K562 (cell line): Measurements from ENCODE around the gene TAOK2. TPM values are rescaled to one million over a fixed set of nuclear protein-coding genes. Genes with fewer than 3 reads are reported as not detected.
"Not testable (repeated sequence)": the region's sequence is repeated elsewhere in the genome, so short reads cannot be mapped to it uniquely, and the experiment has no call there.

Experiments
- ATAC-seq: fragments of 200-7000 bp; cut with Tn5 transposase; 3 replicates; pipeline ENCODE4 v1.9.1; 2020; ENCODE audit warnings: moderate library complexity
- BruUV-seq: library from RNA; stranded (reverse); fragments of 400-500 nt; replicated peaks from 2 replicates; lab custom pipeline; 2021; lab: Mats Ljungman, UMichigan
- CTCF ChIA-PET: fragments of 300-600 bp; formaldehyde crosslinking; extraction: SDS; loops from one replicate; lab custom pipeline; 2021; ENCODE audit warnings: low intra/inter-chr PET ratio; lab: Yijun Ruan, JAX
- POLR2A ChIA-PET: fragments of 300-600, 350-650 bp; sonication (Branson Sonifier 250); formaldehyde crosslinking; extraction: SDS; loops from one replicate; lab custom pipeline; 2021; ENCODE audit warnings: antibody characterized with exemption, inconsistent platforms; lab: Yijun Ruan, JAX
- DNase-seq, 4 experiments: peaks; one replicate each; pipeline versions ENCODE4 v3.0.0 to v3.0.0-alpha.2; 2011 to 2018; ENCODE audit warnings: low spot score in 3 of 4, mixed read lengths in 3 of 4; ENCODE audit errors: extremely low read depth in 1 of 4
- FAIRE-seq: peaks from 2 replicates; lab custom pipeline; 2011; peaks lifted over from hg19 to GRCh38; lab: Jason Lieb, UNC
- H2AFZ ChIP-seq: 2 replicates; pipeline ENCODE4 v1.6.0; 2011; ENCODE audit warnings: low read depth, low read length, control low read depth, inconsistent platforms
- H3K27ac ChIP-seq: fragments of 200-600 bp; 3 replicates; pipeline ENCODE4 v1.8.0; 2011; ENCODE audit warnings: low read depth, mild to moderate bottlenecking, control low read depth, inconsistent platforms, low read length, moderate library complexity, mixed read lengths; ENCODE audit errors: extremely low read depth
- H3K27me3 ChIP-seq, 2 experiments: fragments of 300-600 bp in 1 of 2; 2 replicates in 1 of 2; 3 replicates in 1 of 2; pipeline versions ENCODE4 v1.6.0 to v1.8.0; 2011; ENCODE audit warnings: inconsistent platforms in 2 of 2, low read length in 2 of 2, mild to moderate bottlenecking in 1 of 2, mixed read lengths in 1 of 2, moderate library complexity in 1 of 2; ENCODE audit not compliant: control insufficient read depth in 2 of 2, insufficient read depth in 2 of 2
- H3K36me3 ChIP-seq: fragments of 300-600 bp; 3 replicates; pipeline ENCODE4 v1.8.0; 2011; ENCODE audit warnings: mild to moderate bottlenecking, low read length, inconsistent platforms; ENCODE audit not compliant: control insufficient read depth, insufficient read depth
- H3K4me1 ChIP-seq, 2 experiments: fragments of 200-600 bp in 1 of 2; replicated peaks in 1 of 2; 2 replicates in 1 of 2; 3 replicates in 1 of 2; pipeline versions ENCODE4 v1.5.1 to v1.8.0; 2011; ENCODE audit warnings: inconsistent platforms in 2 of 2, low read length in 2 of 2, mild to moderate bottlenecking in 1 of 2, mixed read lengths in 1 of 2, moderate library complexity in 1 of 2; ENCODE audit not compliant: control insufficient read depth in 2 of 2, insufficient read depth in 2 of 2
- H3K4me2 ChIP-seq: 2 replicates; pipeline ENCODE4 v1.6.1; 2011; ENCODE audit warnings: low read length, control low read depth, inconsistent platforms, mixed read lengths; ENCODE audit not compliant: insufficient read depth
- H3K4me3 ChIP-seq: fragments of 200-600 bp; sonication (generic), shearing (Covaris generic); 2 replicates; pipeline ENCODE4 v1.5.1; 2016; ENCODE audit warnings: control low read depth, inconsistent platforms
- H3K79me2 ChIP-seq: fragments of 200-600 bp; 3 replicates; pipeline ENCODE4 v1.8.0; 2011; ENCODE audit warnings: low read length, inconsistent platforms; ENCODE audit not compliant: control insufficient read depth, insufficient read depth
- H3K9ac ChIP-seq, 2 experiments: 2 replicates each; pipeline versions ENCODE4 v1.6.0 to v1.6.1; 2011; ENCODE audit warnings: low read depth in 2 of 2, low read length in 2 of 2, control low read depth in 1 of 2, inconsistent platforms in 1 of 2, mild to moderate bottlenecking in 1 of 2, mixed read lengths in 1 of 2; ENCODE audit not compliant: insufficient read depth in 1 of 2
- H3K9me1 ChIP-seq: one replicate; pipeline ENCODE4 v1.6.0; 2011; ENCODE audit warnings: inconsistent platforms, mild to moderate bottlenecking, low read length, moderate library complexity; ENCODE audit not compliant: control insufficient read depth, insufficient read depth
- H3K9me3 ChIP-seq: replicated peaks from 2 replicates; pipeline ENCODE4 v1.5.1; 2011; ENCODE audit warnings: low read depth, low read length, inconsistent platforms; ENCODE audit not compliant: control insufficient read depth, insufficient read depth
- H4K20me1 ChIP-seq: replicated peaks from 2 replicates; pipeline ENCODE4 v1.6.1; 2011; ENCODE audit warnings: low read length, inconsistent platforms, mixed read lengths; ENCODE audit not compliant: control insufficient read depth, insufficient read depth
- CEBPG ChIP-seq, 3 experiments: fragments of 200-800 bp in 1 of 3; sonication (Bioruptor generic) in 1 of 3; sonication (generic) in 1 of 3; formaldehyde crosslinking in 1 of 3; IDR thresholded peaks in 2 of 3; conservative IDR thresholded peaks in 1 of 3; 2 replicates each; pipeline versions ENCODE4 v1.6.1 to v1.8.0; 2016 to 2022; ENCODE audit warnings: missing compliant biosample characterization in 2 of 3, missing genetic modification characterization in 2 of 3, mild to moderate bottlenecking in 1 of 3, missing genetic modification reagents in 1 of 3
- HDAC3 ChIP-seq: fragments of 450-650 bp; IDR thresholded peaks from 2 replicates; pipeline ENCODE4 v1.6.1; 2018; ENCODE audit warnings: borderline replicate concordance, mild to moderate bottlenecking, moderate library complexity; ENCODE audit not compliant: partially characterized antibody
- NFIC ChIP-seq: fragments of 450-650 bp; IDR thresholded peaks from 2 replicates; pipeline ENCODE4 v1.6.1; 2017; ENCODE audit warnings: mild to moderate bottlenecking, inconsistent platforms
- SAFB ChIP-seq: fragments of 200-400 bp; formaldehyde crosslinking; IDR thresholded peaks from 2 replicates; pipeline ENCODE4 v1.6.1; 2017; ENCODE audit warnings: low read depth, low read length, borderline replicate concordance
- SP1 ChIP-seq: sonication (generic); formaldehyde crosslinking; IDR thresholded peaks from 2 replicates; pipeline ENCODE4 v1.8.1; 2022; ENCODE audit warnings: mild to moderate bottlenecking, missing genetic modification reagents
- SRSF3 ChIP-seq: fragments of 200-400 bp; formaldehyde crosslinking; IDR thresholded peaks from 2 replicates; pipeline ENCODE4 v1.6.1; 2016; ENCODE audit warnings: mild to moderate bottlenecking, low read length, moderate library complexity; ENCODE audit not compliant: insufficient read depth
- TAF15 ChIP-seq: fragments of 200-400 bp; formaldehyde crosslinking; IDR thresholded peaks from 2 replicates; pipeline ENCODE4 v1.6.1; 2017; ENCODE audit warnings: mild to moderate bottlenecking, low read depth, low read length, moderate library complexity
- TCF15 ChIP-seq: fragments of 250-450 bp; sonication (Bioruptor Pico); IDR thresholded peaks from 2 replicates; pipeline ENCODE4 v1.8.0; 2022; ENCODE audit warnings: moderate library complexity, mild to moderate bottlenecking, inconsistent platforms
- ZNF146 ChIP-seq: IDR thresholded peaks from one replicate; pipeline ENCODE4 v1.6.1; 2018; ENCODE audit warnings: missing compliant biosample characterization; ENCODE audit not compliant: unreplicated experiment
- WGBS: fragments of 100-300 bp; shearing (Covaris generic); methylation state at CpG from one replicate; pipeline ENCODE4 v1.1.6; 2016; ENCODE audit warnings: low coverage, mixed read lengths; ENCODE audit not compliant: insufficient coverage; ENCODE audit errors: missing lambda C conversion rate; 5-methylcytosine and 5-hydroxymethylcytosine counted together
- in situ Hi-C: fragments of 300-500 bp; cut with MboI; formaldehyde crosslinking; loops from 4 replicates; pipeline ENCODE4 v1.15.0; 2018; ENCODE audit warnings: inconsistent platforms, mixed read lengths
- intact Hi-C: fragments of 100-400 bp; cut with micrococcal nuclease; formaldehyde crosslinking; loops from 2 replicates; pipeline ENCODE4 v1.14.2; 2022
- polyA plus RNA-seq, 8 experiments: library from polyadenylated mRNA; depleted of rRNA in 4 of 8; stranded (reverse) in 5 of 8; unstranded in 3 of 8; fragments of >200 nt; fragmentation: Nextera tagmentation in 2 of 8; fragmentation: Illumina TruSeq in 1 of 8; extraction: Ambion mirVana in 2 of 8; extraction: Trizol in 1 of 8; gene quantifications; 2 replicates each; pipeline versions ENCODE4 v1.2.1 to v1.2.3, GENCODE V29; 2011 to 2014; ENCODE audit warnings: inconsistent platforms in 1 of 8, missing spikeins in 1 of 8
- total RNA-seq, 7 experiments: library from RNA; depleted of rRNA in 6 of 7; stranded (reverse); fragments of >200 nt in 6 of 7; fragmentation: Illumina TruSeq in 2 of 7; extraction: Trizol in 2 of 7; gene quantifications; 2 replicates each; pipeline versions ENCODE4 v1.2.1 to v1.2.3, GENCODE V29; 2011 to 2021; ENCODE audit warnings: low replicate concordance in 1 of 7

TAOK2 gene
- total and polyA plus RNA-seq, 9 of the 15 experiments (the other 6 are each of a cell fraction or from before 2014, with no cell fraction given) = 0.10 to 41.8 (median 13.7) TPM

- TF ChIP-seq NFIC (peak; percentile 70), ZNF146 (CRISPR knock-in tag) (peak; percentile 42)
- H3K9ac ChIP-seq, H4K20me1 ChIP-seq, H3K79me2 ChIP-seq, H3K9me3 ChIP-seq, H3K27ac ChIP-seq, DNase-seq, POLR2A ChIA-PET, H2AFZ ChIP-seq, FAIRE-seq, H3K4me3 ChIP-seq, ATAC-seq, H3K36me3 ChIP-seq, in situ Hi-C loops, intact Hi-C loops, BruUV-seq, H3K4me2 ChIP-seq, H3K9me1 ChIP-seq, H3K4me1 ChIP-seq, H3K27me3 ChIP-seq, CTCF ChIA-PET: not testable (repeated sequence)
- WGBS = 62% methylated on average over 1 of the region's 2 CpGs
Observed at GRCh38 chr16:29931750-29932149, 41.9 kb upstream of the TAOK2 start.

GRCh38 chr16:29940656-29941055, 33.0 kb upstream of the TAOK2 start:
- Histone ChIP-seq H3K27me3 (no peaks in the 10 kb centered on the region), H2AFZ (no peak overlapping the region), H3K9me1 (no peaks in the 10 kb centered on the region), H4K20me1 (peaks cover 5% of the 10 kb centered on the region; the same call in 1 of the 2 replicates), H3K27ac (no peak overlapping the region), H3K4me2 (no peak overlapping the region), H3K36me3 (no peaks in the 10 kb centered on the region), H3K4me1 (peaks cover 18 to 33% of the 10 kb centered on the region in 2 experiments), H3K4me3 (no peak overlapping the region), H3K79me2 (no peaks in the 10 kb centered on the region), H3K9me3 (peaks cover 5% of the 10 kb centered on the region), H3K9ac (no peak overlapping the region)
- ChIA-PET CTCF (no interaction called here), POLR2A (interaction anchor here (0.6 to 1.5 kb wide), 2 partner anchors 33 to 45 kb away, joined by 4 to 6 read pairs; partner anchors contain the start of gene TAOK2)
- TF ChIP-seq TCF15 (CRISPR knock-in tag) (no peak), TAF15 (no peak), CEBPG (CRISPR knock-in tag; IDR thresholded peaks at IDR 0.05) (no peak), CEBPG (tag; conservative IDR thresholded peaks at IDR 0.05 in 1 of 2, IDR thresholded peaks at IDR 0.05 in 1 of 2) (no peak), HDAC3 (no peak), SAFB (no peak), SP1 (no peak), SRSF3 (no peak)
- intact Hi-C loops = no loop called here
- BruUV-seq = no TSS peak
- in situ Hi-C loops = no loop called here
- no peak for DNase-seq
- no peak for FAIRE-seq
- no peak for ATAC-seq
- WGBS = 14% methylated on average over 1 of the region's 4 CpGs
